Measurements from ENCODE around the gene KRTAP29-1. TPM values are rescaled to one million over a fixed set of nuclear protein-coding genes. Genes with fewer than 3 reads are reported as not detected.
A peak's percentile ranks its signal among the peaks of the same experiment; 100 is the strongest.

The KRTAP29-1 gene
- polyA plus RNA-seq, 1 donor (not counting 4 experiments of a cell fraction or from before 2014, with no cell fraction given), result not detected

DNA sequence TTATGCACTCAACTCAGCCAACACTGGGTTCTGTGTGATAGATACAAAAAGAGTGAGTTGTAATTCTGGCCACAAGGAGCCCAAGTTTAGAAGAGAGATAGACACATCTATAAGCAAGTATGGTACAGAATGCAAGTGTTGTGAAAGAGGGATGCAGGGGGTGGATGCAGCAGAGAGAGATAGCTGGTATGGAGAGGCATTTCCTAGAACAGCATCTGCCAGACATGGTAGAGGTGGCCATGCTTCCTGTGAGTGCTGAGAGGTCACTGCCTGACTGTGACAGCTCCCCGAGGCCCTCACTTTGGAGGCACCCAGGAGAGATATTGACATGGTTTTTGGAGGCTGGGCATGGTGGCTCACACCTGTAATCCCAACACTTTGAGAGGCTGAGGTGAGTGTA lies 8.5 kb upstream of the KRTAP29-1 start:
- Histone ChIP-seq H2AFZ (ENCODE audit: control insufficient read depth, low read length) (no peak overlapping the region), H3K27me3 (ENCODE audit: control insufficient read depth, extremely low read depth, insufficient read depth, low read length) (no peaks in the 10 kb centered on the region), H3K9ac (ENCODE audit: control insufficient read depth, extremely low read depth, insufficient read depth, low read length) (no peak overlapping the region), H3K4me2 (ENCODE audit: control insufficient read depth, extremely low read depth, insufficient read depth, low read depth, low read length) (no peak overlapping the region), H4K20me1 (ENCODE audit: control insufficient read depth, extremely low read depth, insufficient read depth, low read length) (no peaks in the 10 kb centered on the region), H3K4me3 (ENCODE audit: control insufficient read depth in 2 of 3, extremely low read depth in 1 of 3, insufficient read depth in 2 of 3, low read depth in 1 of 3, low read length in 3 of 3) (no peak overlapping the region), H3K9me1 (ENCODE audit: control insufficient read depth, extremely low read depth, insufficient read depth, low read length) (no peaks in the 10 kb centered on the region), H3K27ac (ENCODE audit: control insufficient read depth, insufficient read depth, low read length) (no peak overlapping the region), H3K9me3 (ENCODE audit: control insufficient read depth, low read depth, low read length) (no peaks in the 10 kb centered on the region), H3K4me1 (ENCODE audit: control insufficient read depth, extremely low read depth, insufficient read depth, low read length) (peaks cover 6% of the 10 kb centered on the region), H3K79me2 (ENCODE audit: control insufficient read depth, insufficient read depth, low read length) (no peaks in the 10 kb centered on the region), H3K36me3 (ENCODE audit: control insufficient read depth in 2 of 2, extremely low read depth in 1 of 2, insufficient read depth in 2 of 2, low read length in 2 of 2) (no peaks in the 10 kb centered on the region)
- dilution Hi-C loops (cut with MboI; ENCODE audit: extremely low pct_ligation_motif_present, low sequenced_read_pairs), result no loop called here
- TF ChIP-seq, protein P1, sequence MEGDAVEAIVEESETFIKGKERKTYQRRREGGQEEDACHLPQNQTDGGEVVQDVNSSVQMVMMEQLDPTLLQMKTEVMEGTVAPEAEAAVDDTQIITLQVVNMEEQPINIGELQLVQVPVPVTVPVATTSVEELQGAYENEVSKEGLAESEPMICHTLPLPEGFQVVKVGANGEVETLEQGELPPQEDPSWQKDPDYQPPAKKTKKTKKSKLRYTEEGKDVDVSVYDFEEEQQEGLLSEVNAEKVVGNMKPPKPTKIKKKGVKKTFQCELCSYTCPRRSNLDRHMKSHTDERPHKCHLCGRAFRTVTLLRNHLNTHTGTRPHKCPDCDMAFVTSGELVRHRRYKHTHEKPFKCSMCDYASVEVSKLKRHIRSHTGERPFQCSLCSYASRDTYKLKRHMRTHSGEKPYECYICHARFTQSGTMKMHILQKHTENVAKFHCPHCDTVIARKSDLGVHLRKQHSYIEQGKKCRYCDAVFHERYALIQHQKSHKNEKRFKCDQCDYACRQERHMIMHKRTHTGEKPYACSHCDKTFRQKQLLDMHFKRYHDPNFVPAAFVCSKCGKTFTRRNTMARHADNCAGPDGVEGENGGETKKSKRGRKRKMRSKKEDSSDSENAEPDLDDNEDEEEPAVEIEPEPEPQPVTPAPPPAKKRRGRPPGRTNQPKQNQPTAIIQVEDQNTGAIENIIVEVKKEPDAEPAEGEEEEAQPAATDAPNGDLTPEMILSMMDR (optimal IDR thresholded peaks at IDR 0.05 in 1 of 3, IDR thresholded peaks at IDR 0.05 in 1 of 3, conservative IDR thresholded peaks at IDR 0.05 in 1 of 3; ENCODE audit: extremely low read depth in 1 of 3, insufficient read depth in 2 of 3, low read length in 3 of 3), result no peak
- TF ChIP-seq EZH2 (IDR thresholded peaks at IDR 0.05; ENCODE audit: low read length), result no peak
- no peak for DNase-seq (ENCODE audit: low read depth, low spot score)
- no peak for FAIRE-seq

DNA sequence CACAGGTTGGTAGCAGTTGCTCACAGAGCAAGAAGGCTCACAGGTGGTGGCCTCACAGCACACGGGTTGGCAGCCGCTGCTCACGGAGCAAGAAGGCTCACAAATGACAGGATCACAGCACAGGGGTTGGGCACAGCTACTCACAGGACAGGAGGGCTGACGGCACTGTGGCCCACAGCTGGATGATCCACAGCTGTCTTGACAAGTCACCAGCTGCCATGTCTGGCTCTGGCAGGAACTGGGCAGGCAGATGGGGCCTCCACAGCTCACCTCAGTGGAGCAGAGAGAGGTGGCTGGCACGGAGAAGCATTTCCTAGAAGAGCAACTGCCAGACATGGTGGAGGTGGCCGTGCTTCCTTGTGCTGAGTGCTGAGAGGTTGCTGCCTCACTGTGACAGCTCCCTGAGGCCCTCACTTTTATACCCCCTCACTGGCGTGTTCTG lies 6.3 kb upstream of the KRTAP29-1 start, which contains the start of gene KRTAP16-1:
Gene KRTAP16-1, minus strand, starts transcription at position 392 of the 442 bp plus-strand sequence. Its CDS starts 56 bp downstream, at position 336.
- dilution Hi-C loops (cut with MboI; ENCODE audit: extremely low pct_ligation_motif_present, low sequenced_read_pairs), result no loop called here
- Histone ChIP-seq H3K9me3 (ENCODE audit: control insufficient read depth, low read depth, low read length) (no peaks in the 10 kb centered on the region), H3K4me1 (ENCODE audit: control insufficient read depth, extremely low read depth, insufficient read depth, low read length) (peaks cover 6% of the 10 kb centered on the region), H3K79me2 (ENCODE audit: control insufficient read depth, insufficient read depth, low read length) (no peaks in the 10 kb centered on the region), H3K4me3 (ENCODE audit: control insufficient read depth in 2 of 3, extremely low read depth in 1 of 3, insufficient read depth in 2 of 3, low read depth in 1 of 3, low read length in 3 of 3) (no peak within 1 kb of the TSS), H4K20me1 (ENCODE audit: control insufficient read depth, extremely low read depth, insufficient read depth, low read length) (no peaks in the 10 kb centered on the region), H3K27ac (ENCODE audit: control insufficient read depth, insufficient read depth, low read length) (no peak within 1 kb of the TSS), H3K36me3 (ENCODE audit: control insufficient read depth in 2 of 2, extremely low read depth in 1 of 2, insufficient read depth in 2 of 2, low read length in 2 of 2) (no peaks in the 10 kb centered on the region), H2AFZ (ENCODE audit: control insufficient read depth, low read length) (peak within 1 kb of the TSS; percentile 89), H3K9ac (ENCODE audit: control insufficient read depth, extremely low read depth, insufficient read depth, low read length) (no peak within 1 kb of the TSS), H3K4me2 (ENCODE audit: control insufficient read depth, extremely low read depth, insufficient read depth, low read depth, low read length) (peak within 1 kb of the TSS; percentile 25), H3K9me1 (ENCODE audit: control insufficient read depth, extremely low read depth, insufficient read depth, low read length) (no peaks in the 10 kb centered on the region), H3K27me3 (ENCODE audit: control insufficient read depth, extremely low read depth, insufficient read depth, low read length) (no peaks in the 10 kb centered on the region)
- TF ChIP-seq EZH2 (IDR thresholded peaks at IDR 0.05; ENCODE audit: low read length), result no peak
- TF ChIP-seq, protein P1 (optimal IDR thresholded peaks at IDR 0.05 in 1 of 3, IDR thresholded peaks at IDR 0.05 in 1 of 3, conservative IDR thresholded peaks at IDR 0.05 in 1 of 3; ENCODE audit: extremely low read depth in 1 of 3, insufficient read depth in 2 of 3, low read length in 3 of 3), result no peak
- FAIRE-seq (no peak), DNase-seq (ENCODE audit: low read depth, low spot score) (no peak)
